NCI-H82 (cell line): ENCODE data around the gene CDT1.
A peak's percentile ranks its signal among the peaks of the same experiment; 100 is the strongest.
"Not testable (repeated sequence)": the region's sequence is repeated elsewhere in the genome, so short reads cannot be mapped to it uniquely, and the experiment has no call there.

ENCODE experiments used
- DNase-seq: peaks from one replicate; lab custom pipeline; 2025; lab: John Stamatoyannopoulos, UW

Gene CDT1

DNA sequence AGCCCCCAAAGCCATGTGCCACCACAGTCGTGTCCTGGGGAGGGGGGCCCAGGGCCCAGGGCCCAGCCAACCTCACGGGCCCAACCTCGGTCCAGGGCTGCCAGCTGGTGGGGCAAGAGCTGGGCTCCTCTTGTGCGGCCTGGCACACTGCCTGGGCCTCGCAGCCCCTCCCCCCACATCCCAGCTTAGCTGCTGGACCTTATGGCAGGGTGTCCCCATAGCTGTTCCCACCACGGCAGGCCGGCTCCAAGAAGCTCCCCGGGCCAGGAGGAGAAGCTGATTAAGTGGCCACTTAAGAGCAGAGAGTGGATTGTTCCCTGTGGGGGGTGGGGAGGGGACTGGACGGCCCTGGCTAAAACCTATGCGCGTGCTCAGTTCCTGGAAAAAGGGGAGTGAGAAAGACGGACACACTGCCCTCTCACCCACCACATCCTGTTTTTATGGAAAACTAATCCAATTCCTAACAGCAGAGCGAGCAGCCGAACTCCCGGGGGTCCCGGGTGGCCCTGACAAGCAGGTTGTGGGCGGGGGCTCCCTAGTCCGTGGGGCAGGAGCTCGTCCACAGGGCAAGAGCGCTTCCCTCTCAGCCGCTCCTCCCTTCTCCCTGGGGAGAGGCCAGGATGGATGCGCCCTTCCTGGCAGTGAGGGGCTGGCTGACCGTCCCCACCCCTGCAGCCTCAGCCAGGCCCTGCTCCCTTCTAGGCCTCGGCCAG, 35.4 kb upstream of the CDT1 start:
- DNase-seq, result peak; percentile 95

DNA sequence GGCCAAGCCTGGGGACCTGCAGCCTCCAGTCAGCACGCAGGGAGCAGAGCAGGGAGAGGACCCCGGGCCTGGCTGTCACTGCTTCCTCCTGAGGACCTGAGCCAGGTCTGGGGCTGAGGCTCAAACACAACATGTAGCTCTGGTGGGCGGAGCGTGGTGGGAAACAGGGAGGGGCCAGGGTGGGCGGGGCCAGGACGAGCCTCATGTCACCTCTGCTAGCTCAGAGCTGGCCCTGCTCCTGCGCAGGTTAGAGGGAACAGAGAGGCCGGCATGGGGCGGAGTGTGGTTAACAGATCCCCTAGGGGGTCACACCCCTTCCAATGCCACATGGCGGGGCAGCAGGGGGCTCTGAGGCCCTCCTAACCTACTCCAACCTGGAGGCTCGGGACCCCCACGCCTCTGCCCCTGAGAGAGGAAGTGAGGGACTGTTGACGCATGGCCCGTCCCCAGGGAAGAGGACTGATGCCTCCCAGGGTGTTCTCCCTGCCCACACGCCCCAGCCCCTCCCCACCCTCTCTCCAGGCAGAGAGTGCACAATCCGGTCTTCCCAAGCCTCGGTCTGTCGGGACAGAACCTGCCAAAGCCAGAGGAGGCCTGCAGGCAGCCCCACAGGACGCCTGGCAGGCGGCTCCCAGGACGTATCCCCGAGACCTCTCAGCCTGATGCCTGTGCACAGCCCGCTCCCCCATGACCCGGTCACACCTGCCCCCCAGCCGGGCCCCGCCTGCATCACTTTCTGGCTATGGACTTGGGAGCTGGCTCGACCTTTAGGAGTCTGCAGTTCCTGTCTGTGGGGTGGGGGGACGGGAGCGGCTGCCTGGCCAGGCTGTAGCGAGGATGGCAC, 33.8 kb upstream of the CDT1 start:
- DNase-seq, result peak; percentile 94

DNA sequence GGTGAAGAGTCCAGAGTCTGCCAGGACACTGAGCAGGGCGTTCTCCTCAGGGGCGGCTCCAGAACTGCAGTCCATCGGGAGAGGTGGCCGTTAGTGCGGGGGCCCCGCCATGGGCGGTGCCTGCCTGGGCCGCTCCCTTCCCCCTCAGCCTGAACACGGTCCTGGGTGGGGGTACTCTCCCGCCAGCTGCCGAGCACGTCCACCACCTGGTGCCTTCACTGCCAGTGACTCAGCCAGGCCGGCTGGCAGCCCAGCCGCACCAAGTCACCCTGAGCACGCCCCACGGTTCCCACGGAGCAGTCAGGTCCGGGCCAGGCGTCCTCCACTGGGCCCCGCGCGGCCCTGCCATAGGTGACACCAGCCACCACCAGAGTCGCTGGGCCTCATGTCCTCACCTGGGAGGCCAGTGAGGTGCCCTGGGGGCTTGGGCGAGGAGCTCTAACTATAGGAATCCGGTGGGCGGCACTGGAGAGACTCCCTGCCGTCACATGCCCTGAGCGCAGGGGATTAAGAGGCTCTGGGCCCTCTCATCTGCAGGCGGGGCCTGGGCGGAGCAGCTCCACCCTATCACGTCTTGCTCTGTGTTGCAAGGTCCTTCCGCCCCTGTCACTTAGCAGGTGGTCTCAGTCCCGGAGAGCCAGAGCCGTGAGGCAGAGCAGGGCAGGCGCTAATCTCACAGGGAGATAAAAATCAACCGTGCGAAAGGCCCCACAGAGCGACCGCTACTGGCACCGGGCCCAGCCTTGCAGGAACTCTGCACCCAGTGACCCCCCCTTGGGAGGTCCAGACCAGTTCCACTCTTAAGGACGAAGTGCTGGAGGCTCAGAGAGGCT, 32.9 kb upstream of the CDT1 start:
- DNase-seq, result peak; percentile 99

DNA sequence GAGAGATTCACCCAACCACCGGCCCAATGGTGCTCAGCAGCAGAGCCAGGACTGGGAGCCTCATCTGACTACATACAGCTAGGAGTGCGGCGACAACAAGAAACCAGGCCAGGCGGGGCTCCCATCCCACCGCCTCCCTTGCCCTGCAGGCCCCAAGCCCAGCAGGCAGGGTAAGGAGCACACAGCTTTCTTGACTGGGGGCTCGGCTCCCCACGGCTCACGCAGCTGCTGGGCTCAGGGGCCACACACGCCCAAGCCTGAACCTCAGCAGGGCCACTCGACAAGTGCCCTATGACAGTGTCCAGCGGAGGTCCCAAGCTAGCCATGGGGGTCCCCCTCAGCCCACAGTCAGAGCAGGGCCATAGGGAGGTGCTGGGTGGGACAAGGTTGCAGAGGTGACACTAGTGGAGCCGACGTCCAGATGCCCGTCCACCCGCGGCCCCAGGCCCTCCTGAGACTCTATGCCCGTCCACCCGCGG, 32.3 kb upstream of the CDT1 start:
- DNase-seq, result no peak

DNA sequence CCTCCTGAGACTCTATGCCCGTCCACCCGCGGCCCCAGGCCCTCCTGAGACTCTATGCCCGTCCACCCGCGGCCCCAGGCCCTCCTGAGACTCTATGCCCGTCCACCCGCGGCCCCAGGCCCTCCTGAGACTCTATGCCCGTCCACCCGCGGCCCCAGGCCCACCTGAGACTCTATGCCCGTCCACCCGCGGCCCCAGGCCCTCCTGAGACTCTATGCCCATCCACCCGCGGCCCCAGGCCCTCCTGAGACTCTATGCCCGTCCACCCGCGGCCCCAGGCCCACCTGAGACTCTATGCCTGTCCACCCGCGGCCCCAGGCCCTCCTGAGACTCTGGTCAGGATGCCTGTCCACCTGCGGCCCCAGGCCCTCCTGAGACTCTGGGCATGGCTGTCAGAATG, 31.8 kb upstream of the CDT1 start:
- not testable (repeated sequence) for DNase-seq

DNA sequence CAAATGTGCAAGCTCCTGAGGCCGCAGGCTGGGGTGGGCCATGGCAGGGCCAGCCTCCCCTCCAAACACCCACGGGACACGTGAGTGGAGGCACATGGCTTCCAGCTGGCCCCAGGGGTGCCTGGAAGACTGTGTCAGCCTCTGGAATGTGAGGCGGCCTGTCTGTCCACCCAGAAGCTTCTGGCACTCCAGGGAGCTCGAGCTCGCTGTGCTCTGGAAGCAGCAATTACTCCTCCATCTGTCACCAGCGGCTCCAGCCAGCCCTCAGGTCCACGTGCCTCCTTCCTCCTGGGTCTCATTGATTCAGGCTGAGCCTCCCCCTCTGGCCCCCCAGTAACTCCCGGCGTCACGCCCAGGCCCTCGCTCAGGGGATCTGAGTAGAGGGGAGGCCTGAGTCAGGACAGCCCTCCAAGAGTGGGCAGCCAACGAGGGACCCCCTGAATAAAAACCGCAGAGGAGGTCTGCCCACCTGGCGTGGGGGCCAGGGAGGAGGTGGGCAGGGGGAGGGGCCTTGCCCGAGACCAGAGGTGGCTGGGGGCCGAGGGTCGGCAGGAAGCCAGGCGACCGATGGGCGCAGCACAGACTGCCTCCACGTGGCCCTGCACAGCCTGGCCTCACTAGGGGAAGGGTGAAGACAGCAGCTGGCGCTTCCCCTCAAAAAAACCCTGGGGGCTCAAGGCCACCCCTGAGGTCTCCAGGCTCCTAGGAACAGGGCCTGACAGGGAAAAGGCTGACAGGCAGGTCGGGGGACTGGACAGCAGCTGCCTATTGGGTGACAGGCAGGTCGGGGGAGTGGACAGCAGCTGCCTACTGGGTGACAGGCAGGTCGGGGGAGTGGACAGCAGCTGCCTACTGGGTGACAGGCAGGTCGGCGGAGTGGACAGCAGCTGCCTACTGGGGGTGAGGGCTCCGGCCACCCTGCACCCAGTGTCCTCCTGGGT, 30.4 kb upstream of the CDT1 start:
- peak; percentile 86 for DNase-seq

DNA sequence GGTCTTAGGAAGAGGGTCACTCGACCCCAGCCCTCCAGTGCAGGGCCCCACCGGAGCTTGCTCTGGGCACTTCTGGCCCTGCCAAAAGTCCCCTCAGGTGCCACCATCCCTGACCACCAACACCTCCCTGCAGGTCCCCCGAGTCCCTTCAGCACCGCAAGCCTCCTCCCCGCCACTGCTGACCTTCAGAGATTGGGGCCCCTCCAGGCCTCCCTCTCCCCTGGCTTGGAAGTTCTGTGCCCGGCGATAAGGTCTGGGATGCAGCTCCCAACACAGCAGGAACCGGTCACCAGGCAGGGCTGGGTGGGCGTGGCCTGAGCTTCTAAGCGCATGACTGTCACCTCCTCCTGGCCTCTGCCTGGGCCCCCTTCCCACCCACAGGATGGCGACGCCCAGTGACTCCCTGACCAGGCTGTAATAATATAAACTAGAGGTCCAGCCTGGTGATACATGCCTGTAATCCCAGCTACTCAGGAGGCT, 29.7 kb upstream of the CDT1 start:
- peak; percentile 82 for DNase-seq

DNA sequence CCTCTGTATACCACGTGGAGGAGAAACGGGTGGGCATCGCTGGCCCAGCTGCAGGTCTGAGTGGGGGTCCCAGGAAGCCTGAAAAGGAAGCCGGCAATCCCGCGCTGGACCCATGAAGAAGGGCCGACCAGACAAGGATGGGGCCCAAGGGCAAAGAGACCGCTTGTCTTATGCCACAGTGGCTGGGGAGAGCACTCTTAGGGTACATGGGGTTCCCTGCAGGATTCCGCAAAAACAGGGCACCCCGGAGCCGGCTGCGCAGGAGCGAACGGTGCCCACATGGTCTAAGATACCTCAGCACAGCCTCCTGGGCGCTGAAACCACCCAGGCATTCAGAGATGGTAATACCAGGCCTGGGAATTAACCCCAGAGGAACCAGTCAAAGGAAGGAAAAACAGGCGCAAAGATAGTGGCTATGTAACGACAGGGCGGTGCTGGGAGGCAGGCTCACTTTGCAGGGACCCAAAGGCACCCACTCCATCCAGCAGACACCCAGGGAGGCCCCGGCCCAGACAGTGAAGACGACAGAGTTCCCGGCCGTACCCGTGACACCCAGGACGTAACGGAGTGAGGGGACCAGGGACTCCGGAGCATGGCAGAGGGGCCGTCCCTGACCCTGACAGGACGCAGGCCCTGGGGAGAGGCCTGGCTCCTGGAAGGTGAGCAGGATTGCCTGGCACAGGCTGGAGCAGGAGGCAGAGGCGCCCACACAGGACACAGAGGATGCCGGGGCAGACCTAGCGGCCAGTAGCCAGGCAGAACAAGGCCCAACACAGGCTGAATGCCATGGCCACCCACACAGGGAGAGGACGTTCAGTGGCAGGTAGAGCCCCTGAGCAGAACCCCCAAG, 28.8 kb upstream of the CDT1 start:
- DNase-seq, result no peak

DNA sequence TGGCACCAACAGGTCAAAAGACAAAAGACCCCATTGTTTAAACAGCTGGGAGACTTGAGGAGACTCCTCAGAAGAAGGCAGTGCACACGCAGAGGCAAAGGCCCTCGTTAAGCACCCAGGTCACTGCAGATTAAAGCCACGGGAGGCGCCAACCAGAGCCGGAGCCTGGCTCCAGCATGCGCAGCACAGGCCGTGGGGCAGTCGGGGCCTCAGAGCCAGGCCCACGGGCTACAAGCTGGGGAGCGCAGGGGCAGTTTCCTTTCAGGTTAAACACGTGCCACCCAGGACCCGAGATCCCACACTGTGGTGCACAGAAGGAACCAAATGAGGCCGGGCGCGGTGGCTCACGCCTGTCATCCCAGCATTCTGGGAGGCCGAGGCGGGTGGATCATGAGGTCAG, 27.8 kb upstream of the CDT1 start:
- DNase-seq, result no peak

DNA sequence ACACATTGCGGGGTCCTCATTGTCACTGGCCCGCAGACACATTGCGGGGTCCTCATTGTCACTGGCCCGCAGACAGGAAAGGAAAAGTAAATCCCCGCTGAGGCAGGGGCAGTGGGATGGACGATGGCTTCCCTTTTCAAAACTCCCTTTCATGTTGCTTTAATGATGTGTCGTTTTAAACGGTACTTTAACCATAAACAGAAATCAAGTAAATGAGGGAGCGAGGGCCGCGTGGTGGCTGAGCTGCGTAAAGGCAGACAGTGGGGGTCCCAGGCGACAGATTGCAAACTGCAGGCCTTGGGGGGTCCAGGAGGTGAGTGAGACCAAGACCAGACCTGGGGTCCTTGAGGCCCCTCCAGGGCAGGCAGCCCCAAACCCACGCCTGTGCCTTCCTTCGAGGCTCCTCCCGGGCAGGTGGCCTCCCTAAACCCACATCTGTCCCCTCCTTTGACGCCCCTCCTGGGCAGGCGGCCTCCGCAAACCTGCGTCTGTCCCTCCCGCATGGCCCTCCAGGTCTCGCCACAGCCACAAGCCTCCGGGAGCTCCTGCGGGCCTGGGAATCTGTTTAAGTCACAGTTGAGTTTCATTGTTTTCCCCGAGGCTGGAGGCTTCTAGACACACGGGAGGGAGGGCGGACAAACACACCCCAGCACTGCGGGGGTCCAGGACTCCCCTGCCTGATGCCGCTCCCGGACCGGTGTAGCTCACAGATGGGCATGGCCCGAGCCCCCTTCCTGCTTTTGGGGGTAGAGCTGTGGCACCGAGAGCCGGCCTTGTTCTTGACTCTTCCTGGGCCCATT, 25.9 kb upstream of the CDT1 start:
- no peak for DNase-seq

DNA sequence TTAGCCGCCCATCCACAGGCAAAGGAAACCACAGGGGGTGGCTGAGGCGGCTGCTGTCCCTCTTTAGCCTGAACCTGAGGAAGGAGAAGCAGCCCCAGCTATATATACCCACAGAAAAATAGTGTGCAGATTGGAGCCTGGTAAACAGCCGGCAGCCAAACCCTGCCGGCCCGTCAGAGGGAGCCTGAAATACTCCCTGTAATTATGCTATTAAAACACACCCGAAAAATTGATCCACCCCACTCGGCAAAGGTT, 25.4 kb upstream of the CDT1 start:
- no peak for DNase-seq

DNA sequence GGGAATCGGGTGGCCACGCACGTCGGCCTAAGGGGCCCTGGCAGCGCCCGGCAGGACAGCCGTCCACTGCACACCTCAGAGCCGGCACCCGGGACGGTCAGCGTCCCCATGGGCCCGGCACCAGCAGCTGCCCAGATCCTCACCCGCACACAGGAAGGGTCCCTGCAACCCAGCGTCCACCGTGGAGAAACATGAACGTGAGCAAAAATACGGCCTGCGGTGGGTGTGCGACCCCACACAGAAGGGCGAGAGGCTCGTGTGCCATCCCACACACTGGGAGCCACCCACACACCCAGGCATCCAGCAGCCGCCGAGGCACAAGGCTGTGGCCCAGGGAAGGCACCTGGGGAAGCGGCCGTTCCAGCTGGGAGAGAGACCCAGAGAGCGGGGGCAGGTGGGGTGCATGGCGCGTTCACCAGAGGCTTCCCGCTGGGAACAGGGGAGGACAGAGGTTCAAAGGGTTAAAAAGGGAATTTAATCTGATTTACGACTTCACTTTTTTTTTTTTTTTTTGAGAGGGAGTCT, 25.0 kb upstream of the CDT1 start:
- no peak for DNase-seq

DNA sequence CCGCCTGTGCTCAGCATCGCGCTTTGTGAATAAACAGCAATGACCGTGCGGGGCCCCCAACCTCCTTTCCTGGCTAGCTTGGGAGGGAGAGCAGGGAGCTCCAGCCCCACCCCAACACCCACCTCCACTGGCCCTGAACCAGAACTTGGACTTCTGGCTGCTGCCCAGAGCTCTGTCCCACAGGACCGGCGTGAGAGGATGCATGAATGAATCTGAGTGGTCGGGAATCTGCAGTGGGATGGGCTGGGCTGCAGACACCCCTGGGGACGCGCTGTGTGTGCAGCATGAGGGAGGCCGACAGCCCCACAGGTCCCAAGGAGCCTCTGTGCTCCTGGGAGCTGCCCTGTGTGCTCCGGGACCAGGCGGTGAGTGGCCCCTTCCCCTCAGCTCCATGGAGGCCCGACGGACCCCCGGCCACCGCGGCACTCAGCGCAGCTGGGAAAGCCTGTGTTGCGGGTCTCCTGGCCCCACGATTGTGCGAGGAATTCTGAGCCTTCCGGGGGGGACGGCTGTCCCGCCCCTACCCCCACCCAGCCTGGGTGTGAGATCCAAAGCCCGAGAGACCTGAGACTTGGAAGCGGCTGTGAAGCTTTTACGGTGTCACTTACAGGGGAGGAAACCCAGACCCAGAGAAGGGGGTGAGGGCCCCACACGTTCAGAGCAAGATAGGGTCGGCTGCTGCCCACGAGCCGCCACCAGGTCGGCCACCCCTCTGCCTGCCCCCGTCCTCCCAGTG, 24.0 kb upstream of the CDT1 start:
- no peak for DNase-seq

DNA sequence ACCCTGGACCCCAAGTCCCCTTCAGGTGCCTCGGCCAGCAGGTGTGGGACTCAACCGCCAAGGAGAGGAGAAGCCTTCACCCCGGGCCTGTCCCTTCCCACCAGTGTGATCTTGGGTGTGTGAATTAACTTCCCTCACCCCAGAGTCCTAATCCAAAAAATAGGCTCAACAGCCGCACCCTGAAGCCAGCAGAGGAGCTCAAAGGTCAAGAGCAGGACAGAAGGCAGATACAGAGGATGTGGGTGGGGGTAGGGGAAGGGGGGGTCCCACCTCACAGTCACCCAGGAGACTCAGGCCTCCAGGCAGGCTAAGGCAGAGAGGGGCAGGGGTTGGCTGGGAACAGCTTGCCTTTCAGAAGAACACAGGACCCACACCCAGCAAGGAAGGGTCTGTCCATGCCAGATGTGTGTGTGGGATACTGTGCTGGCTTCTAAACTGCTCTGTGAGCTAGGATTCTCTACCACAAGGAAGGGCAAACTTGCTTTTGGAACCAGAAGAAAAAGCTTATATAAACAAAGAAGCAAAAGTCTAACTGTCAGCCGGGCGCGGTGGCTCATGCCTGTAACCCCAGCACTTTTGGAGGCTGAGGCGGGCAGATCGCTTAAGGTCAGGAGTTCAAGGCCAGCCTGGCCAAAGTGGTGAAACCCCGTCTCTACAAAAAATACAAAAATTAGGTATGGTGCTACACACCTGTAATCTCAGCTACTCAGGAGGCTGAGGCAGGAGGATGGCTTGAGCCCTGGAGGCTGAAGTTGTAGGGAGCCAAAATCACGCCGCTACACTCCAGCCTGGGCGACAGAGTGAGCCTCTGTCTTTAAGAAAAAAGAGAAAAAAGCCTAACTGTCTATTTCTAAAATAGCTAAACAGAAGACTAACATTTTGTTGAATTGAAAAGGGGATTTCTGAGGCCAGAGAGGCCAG, 23.2 kb upstream of the CDT1 start:
- DNase-seq, result no peak

DNA sequence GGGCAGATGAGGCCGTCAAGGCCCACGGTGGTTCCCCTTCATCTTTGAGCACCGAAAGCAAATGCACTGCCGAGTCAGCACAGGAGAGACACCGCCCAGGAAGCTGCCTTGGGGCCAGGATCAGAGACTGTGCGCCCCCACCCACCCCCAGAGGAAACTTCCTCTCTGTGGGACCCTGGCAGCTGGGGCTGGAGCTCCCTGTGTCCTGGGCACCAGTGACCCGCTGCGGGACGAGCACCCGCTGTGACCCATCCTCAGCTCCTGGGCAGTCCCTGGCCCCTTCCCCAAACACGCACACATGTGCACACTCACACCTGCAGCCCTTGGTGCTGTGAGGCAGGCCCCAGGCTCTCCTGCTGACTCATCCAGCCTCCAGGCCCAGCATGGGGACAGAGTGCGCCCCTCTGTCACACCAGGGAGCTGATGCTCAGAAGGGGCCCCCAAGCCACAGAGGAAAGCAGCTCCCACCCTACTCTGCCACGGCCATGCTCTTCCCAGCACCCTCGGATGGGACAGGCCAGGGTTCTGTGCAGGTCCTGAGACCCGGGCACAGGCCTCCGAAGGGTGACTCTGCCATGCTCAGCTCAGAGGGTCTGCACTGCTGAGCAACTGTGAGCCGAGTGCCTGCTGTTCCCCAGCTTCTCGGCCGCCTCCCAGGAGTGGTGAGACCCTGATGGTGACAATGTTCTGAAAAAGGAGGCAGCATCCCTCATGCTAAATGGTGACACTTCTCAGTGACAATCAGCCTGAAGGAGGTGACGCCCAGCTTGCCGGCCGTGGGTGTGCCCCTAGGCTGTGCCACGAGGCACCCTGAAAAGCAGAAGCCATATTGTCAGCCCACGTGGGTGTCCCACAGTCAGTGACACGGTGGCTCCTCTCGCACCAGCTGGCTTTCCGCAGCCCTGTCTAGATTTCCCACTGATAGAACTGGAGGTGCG, 22.2 kb upstream of the CDT1 start:
- DNase-seq, result no peak
